Left lung (tissue), 14 donors: ENCODE measurements around the gene VPS13D. TPM values are rescaled to one million over a fixed set of nuclear protein-coding genes. Genes with fewer than 3 reads are reported as not detected.
A peak's percentile ranks its signal among the peaks of the same experiment; 100 is the strongest.

Source experiments
- ATAC-seq: fragments of 200-7000 bp; cut with Tn5 transposase; one replicate; pipeline ENCODE4 v1.9.1; 2020; ENCODE audit warnings: moderate library complexity
- DNase-seq, 4 donors: peaks; one replicate each; pipeline ENCODE4 v3.0.0-alpha.2; 2013 to 2020
- H3K27ac ChIP-seq, 2 donors: fragments of 200-600 bp; sonication (generic) in 1 of 2; one replicate each; pipeline versions ENCODE4 v1.5.0 to v1.8.0; 2020 to 2021
- H3K27me3 ChIP-seq, 2 donors: fragments of 200-600 bp; sonication (generic) in 1 of 2; one replicate each; pipeline versions ENCODE4 v1.5.0 to v1.8.0; 2020 to 2021
- H3K36me3 ChIP-seq, 2 donors: fragments of 200-600 bp; sonication (generic) in 1 of 2; one replicate each; pipeline versions ENCODE4 v1.5.0 to v1.8.0; 2020 to 2021
- H3K4me1 ChIP-seq, 2 donors: fragments of 200-600 bp; one replicate each; pipeline ENCODE4 v1.8.0; 2021
- H3K4me3 ChIP-seq, 2 donors: fragments of 200-600 bp; sonication (generic) in 1 of 2; one replicate each; pipeline versions ENCODE4 v1.5.0 to v1.8.0; 2020 to 2021; ENCODE audit warnings: mild to moderate bottlenecking in 1 of 2
- H3K9me3 ChIP-seq, 2 donors: fragments of 200-600 bp; sonication (generic) in 1 of 2; one replicate each; pipeline versions ENCODE4 v1.5.0 to v1.8.0; 2020 to 2021
- CTCF ChIP-seq, 2 donors: fragments of 200-600 bp; sonication (generic) in 1 of 2; IDR thresholded peaks; one replicate each; pipeline versions ENCODE4 v1.5.0 to v1.8.0; 2021; ENCODE audit warnings: antibody characterized with exemption in 2 of 2
- intact Hi-C, 2 donors: fragments of 100-400 bp; cut with DNase I; formaldehyde crosslinking; loops; one replicate each; pipeline versions ENCODE4 v1.11.2 to v1.14.2; 2022
- long read RNA-seq, 12 donors: library from polyadenylated mRNA in 2 of 12; unstranded in 2 of 12; transcript quantifications; one replicate each; pipeline ENCODE4 v2.0.0 and lab custom pipeline, GENCODE V29; 2019 to 2026
- polyA plus RNA-seq, 6 donors: library from polyadenylated mRNA; unstranded; fragments of 120-200 nt; gene quantifications; one replicate each; pipeline ENCODE4 v1.2.1, GENCODE V29; 2013; ENCODE audit not compliant: insufficient read length in 6 of 6
- total RNA-seq, 2 donors: library from RNA; stranded (reverse); fragmentation: NEBNext Ultra II Directional; extraction: Animal tissue kit (Norgen Biotek cat#: 25700); gene quantifications; one replicate each; pipeline ENCODE4 v1.2.1, GENCODE V29; 2021
- donor health status: DM: no; HTN: yes; CAD: no.
- donor health status: DM: no; HTN: no; CAD: no.

The VPS13D gene
- total RNA-seq = 10 to 100 TPM; 58.4 to 62.3 TPM
- polyA plus RNA-seq = 10 to 100 TPM; 26.6 to 31.0 (median 29.0) TPM
- long read RNA-seq, donor 1 = 0 reads
- long read RNA-seq, donor 2, partial matches to known transcripts = 7 of 7 reads
- long read RNA-seq, donor 2, other reads (novel, unspliced or antisense) = 0 of 7 reads
- long read RNA-seq, donor 3, full-length matches to known transcripts = 1 of 1 reads
- long read RNA-seq, donor 3, partial matches to known transcripts = 0 of 1 reads
- long read RNA-seq, donor 3, other reads (novel, unspliced or antisense) = 0 of 1 reads
- long read RNA-seq, donor 4, partial matches to known transcripts = 2 of 3 reads
- long read RNA-seq, donor 4, other reads (novel, unspliced or antisense) = 0 of 3 reads
- long read RNA-seq, donor 5, partial matches to known transcripts = 0 of 1 reads
- long read RNA-seq, donor 5, other reads (novel, unspliced or antisense) = 0 of 1 reads
- long read RNA-seq, donor 6 = 0 reads
- long read RNA-seq, donor 7 = 0 reads
- long read RNA-seq, donor 8 = 0 reads
- long read RNA-seq, donor 9 = 0 reads
- long read RNA-seq, donor 10, partial matches to known transcripts = 1 of 2 reads
- long read RNA-seq, donor 10, other reads (novel, unspliced or antisense) = 1 of 2 reads
- long read RNA-seq, donor 11, partial matches to known transcripts = 13 of 14 reads
- long read RNA-seq, donor 11, other reads (novel, unspliced or antisense) = 0 of 14 reads
- long read RNA-seq, donor 12 = 0 reads

- TF ChIP-seq CTCF (IDR thresholded peaks at IDR 0.05) = peak; percentile 95 to 99
- peaks cover 0 to 27% of the 10 kb centered on the region in 2 donors for H3K4me1 ChIP-seq
- peak within 1 kb of the TSS; percentile 84 to 86 for H3K27ac ChIP-seq
- no peaks in the 10 kb centered on the region for H3K27me3 ChIP-seq
- DNase-seq (peak; percentile 73 to 99 (median 86)), ATAC-seq (peak; percentile 87)
- intact Hi-C loops = no loop called here
- H3K36me3 ChIP-seq = peaks cover 0 to 10% of the 10 kb centered on the region in 2 donors
- no peaks in the 10 kb centered on the region for H3K9me3 ChIP-seq
- peak within 1 kb of the TSS; percentile 97 to 98 for H3K4me3 ChIP-seq
These were observed at the start of gene VPS13D for GRCh38 chr1:12229835-12230548. VPS13D (plus strand) TSS chr1:12230030; CDS start chr1:12234267, 4,237 bp downstream.

- peaks cover 60 to 100% of the 10 kb centered on the region in 2 donors for H3K4me1 ChIP-seq
- peak overlapping the region in 1 of 2 donors; percentile 11 for H3K4me3 ChIP-seq
- no peaks in the 10 kb centered on the region for H3K27me3 ChIP-seq
- H3K9me3 ChIP-seq = no peaks in the 10 kb centered on the region
- no peak for TF ChIP-seq CTCF (IDR thresholded peaks at IDR 0.05)
- H3K27ac ChIP-seq = peak overlapping the region; percentile 72 to 94
- H3K36me3 ChIP-seq = peaks cover 0 to 18% of the 10 kb centered on the region in 2 donors
- DNase-seq (peak in 2 of 4 donors; percentile 92 to 93), ATAC-seq (peak; percentile 77)
- intact Hi-C loops = no loop called here
These were observed 49.5 kb upstream of the VPS13D start for GRCh38 chr1:12180315-12180714.

GRCh38 chr1:12180903-12181302 is 48.9 kb upstream of the VPS13D start:
- no peaks in the 10 kb centered on the region for H3K9me3 ChIP-seq
- H3K4me3 ChIP-seq = peak overlapping the region in 1 of 2 donors; percentile 11
- H3K27me3 ChIP-seq = no peaks in the 10 kb centered on the region
- ATAC-seq (no peak), DNase-seq (peak in 1 of 4 donors; percentile 79)
- TF ChIP-seq CTCF (IDR thresholded peaks at IDR 0.05) = no peak
- H3K36me3 ChIP-seq = peaks cover 0 to 18% of the 10 kb centered on the region in 2 donors
- H3K4me1 ChIP-seq = peaks cover 66 to 100% of the 10 kb centered on the region in 2 donors
- peak overlapping the region; percentile 72 to 94 for H3K27ac ChIP-seq
- intact Hi-C loops = no loop called here

GRCh38 chr1:12181568-12181967 is 48.3 kb upstream of the VPS13D start:
- DNase-seq (peak in 1 of 4 donors; percentile 43), ATAC-seq (no peak)
- H3K9me3 ChIP-seq = no peaks in the 10 kb centered on the region
- H3K27ac ChIP-seq = peak overlapping the region in 1 of 2 donors; percentile 94
- H3K36me3 ChIP-seq = peaks cover 0 to 18% of the 10 kb centered on the region in 2 donors
- intact Hi-C loops = no loop called here
- TF ChIP-seq CTCF (IDR thresholded peaks at IDR 0.05) = no peak
- peaks cover 73 to 100% of the 10 kb centered on the region in 2 donors for H3K4me1 ChIP-seq
- no peak overlapping the region for H3K4me3 ChIP-seq
- no peaks in the 10 kb centered on the region for H3K27me3 ChIP-seq
